Stromal cell of bone marrow (primary cell): ENCODE results near the gene ATP11A.

Experiments
- DNase-seq: peaks from one replicate; pipeline ENCODE4 v3.0.0-alpha.2; 2012; ENCODE audit warnings: low read depth

ATP11A gene

GRCh38 chr13:112710855-112711527 lies 21.2 kb downstream of the ATP11A start:
- no peak for DNase-seq

GRCh38 chr13:112711528-112712265 lies 21.9 kb downstream of the ATP11A start:
- peak; percentile 84 for DNase-seq

- no peak for DNase-seq
Observed at GRCh38 chr13:112712451-112713207, 22.8 kb downstream of the ATP11A start.

DNA sequence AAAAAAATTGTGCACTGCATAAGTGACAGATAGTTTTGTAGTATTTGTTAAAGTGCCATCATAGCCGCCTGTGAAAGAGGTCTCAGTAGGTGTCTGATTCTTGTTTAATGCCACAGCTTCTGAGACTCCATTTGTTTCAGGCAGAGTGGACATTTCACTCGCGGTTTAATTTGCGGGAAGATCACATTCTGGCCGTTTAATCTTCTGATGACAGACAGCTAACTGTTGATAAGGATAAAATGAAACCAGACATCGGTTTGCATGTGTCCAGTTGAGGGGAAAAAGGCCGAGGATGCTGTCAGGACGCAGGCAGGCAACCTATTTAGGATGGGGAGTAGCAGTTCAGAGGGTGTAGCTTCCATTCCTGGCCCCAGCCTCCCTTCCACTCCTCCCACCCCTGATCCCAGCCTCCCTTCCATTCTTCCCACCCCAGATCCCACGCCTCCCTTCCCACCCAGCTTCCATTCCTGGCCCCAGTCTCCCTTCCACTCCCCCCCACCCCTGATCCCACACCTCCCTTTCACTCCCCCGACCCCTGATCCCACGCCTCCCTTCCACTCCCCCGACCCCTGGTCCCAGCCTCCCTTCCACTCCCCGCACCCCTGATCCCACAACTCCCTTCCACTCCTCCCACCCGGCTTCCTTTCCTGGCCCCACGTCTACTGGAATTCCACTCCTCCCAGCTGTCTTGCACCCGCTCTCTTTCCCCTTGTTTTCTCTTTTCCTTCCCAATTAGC lies 23.8 kb downstream of the ATP11A start:
- no peak for DNase-seq

DNA sequence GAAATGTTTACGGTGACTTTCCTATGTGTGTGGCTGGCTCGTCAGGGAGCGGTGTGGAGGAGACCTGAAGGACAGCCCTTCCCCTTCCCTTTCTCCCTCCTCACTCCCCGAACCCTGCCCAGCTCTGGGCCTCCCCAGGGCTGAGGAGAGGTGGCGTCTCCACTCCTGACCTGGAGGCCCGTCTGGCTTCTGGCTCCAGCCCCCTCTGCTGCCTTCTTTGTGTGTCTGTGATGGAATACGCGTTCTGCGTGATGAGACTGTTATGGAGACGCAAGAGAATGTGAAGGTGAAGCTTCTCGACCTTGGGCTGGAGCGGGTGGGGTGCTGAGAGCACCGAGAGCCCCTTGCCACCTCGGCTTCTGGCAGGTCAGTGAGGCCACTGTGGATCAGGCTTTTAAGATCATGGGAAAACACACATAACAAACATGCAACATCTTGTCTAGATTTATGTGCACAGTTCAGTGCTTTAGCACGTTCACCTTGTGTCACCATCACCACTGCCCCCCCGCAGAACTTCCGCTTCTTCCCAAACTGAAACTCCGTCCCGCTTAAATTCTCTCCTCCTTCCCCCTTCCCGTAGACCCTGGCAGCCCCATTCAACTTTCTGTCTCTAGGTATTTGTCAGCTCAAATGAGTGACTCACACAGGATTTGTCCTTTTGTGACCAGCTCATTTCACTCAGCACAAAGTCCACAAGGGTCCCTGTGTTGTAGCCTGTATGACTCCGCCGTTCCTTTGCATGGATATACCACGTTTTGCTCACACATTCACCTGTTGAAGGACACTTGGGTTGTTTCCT lies 24.7 kb downstream of the ATP11A start:
- no peak for DNase-seq

DNA sequence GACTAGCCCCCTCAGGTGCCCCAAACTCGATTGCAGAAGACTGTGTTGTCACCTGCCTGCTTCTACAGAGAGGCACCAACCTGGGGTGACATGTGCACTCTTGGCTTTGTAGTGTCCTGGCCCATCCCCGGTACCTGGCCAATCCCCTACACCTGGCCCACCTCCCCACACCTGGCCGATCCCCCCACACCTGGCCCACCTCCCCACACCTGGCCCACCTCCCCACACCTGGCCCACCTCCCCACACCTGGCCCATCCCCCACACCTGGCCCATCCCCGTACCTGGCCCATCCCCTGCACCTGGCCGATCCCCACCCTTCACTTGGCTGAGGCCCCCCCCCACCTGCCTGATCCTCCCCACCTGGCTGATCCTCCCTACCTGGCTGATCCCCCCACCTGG lies 25.4 kb downstream of the ATP11A start:
- no peak for DNase-seq

GRCh38 chr13:112715715-112716460 lies 26.1 kb downstream of the ATP11A start:
- DNase-seq = no peak

GRCh38 chr13:112716461-112716820 lies 26.6 kb downstream of the ATP11A start:
- DNase-seq = no peak

GRCh38 chr13:112716841-112717520 lies 27.1 kb downstream of the ATP11A start:
- no peak for DNase-seq

- no peak for DNase-seq
Observed at GRCh38 chr13:112718318-112718717, 28.5 kb downstream of the ATP11A start.

DNA sequence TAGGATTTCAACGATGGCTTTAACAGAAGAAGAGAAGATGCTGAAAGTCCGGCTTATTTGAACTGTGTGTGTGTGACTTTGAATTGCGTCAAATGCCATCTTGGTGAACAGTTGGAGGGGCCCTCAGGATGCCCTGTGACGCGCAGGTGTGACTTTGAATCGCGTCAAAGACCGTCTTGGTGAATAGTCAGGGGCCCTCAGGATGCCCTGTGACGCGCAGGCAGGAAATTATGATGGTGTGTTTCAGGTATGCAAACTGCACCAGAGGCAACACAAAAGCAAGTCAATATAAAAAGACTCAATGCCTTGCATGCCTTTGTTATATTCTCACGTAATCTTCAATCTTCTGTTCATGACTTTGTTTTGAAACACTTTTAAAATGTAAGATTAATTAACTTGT lies 29.2 kb downstream of the ATP11A start:
- DNase-seq = no peak

DNA sequence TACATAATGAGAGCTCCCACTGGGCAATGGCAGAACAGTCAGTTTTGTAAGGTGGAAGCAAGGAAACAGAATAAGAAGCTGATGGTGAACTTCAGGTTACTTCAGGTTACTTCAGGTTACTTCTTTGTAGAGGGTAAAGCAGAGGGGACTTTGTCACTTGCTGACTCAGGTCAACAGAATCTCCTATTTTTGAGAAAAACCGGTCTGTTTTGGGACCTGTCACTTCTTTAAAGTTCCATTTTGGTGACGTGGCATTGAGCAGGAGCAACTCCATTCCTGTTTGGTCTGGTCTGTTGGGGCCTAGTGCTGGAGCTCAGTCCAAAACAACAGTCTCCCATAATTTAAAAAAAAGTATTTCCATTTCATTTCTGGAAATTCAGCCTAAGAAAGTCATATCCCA lies 29.7 kb downstream of the ATP11A start:
- no peak for DNase-seq

- no peak for DNase-seq
Observed at GRCh38 chr13:112720251-112720650, 30.4 kb downstream of the ATP11A start.

DNA sequence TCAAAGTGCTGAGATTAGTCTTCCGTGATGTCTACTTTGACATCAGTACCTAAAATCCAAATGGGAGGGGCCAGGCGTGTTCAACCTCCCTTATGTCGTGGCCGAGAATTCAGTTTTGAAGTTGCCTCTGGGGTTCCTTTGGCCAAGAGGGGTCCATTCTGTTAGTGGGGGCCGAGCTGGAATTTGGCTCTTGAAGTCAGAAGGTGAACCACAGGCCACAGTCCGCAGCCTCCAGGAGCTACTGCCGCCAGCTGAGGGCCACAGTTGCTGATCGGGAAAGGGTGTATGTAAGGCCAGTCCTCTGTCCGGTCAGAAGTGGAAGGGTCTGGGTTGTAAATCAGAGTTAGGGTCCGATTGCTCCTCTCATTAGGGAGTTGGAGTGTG lies 31.0 kb downstream of the ATP11A start:
- DNase-seq = no peak

GRCh38 chr13:112721198-112722104 lies 31.6 kb downstream of the ATP11A start:
- no peak for DNase-seq

- no peak for DNase-seq
Observed at GRCh38 chr13:112722433-112723263, 32.8 kb downstream of the ATP11A start.

GRCh38 chr13:112723771-112724170 lies 33.9 kb downstream of the ATP11A start:
- no peak for DNase-seq

DNA sequence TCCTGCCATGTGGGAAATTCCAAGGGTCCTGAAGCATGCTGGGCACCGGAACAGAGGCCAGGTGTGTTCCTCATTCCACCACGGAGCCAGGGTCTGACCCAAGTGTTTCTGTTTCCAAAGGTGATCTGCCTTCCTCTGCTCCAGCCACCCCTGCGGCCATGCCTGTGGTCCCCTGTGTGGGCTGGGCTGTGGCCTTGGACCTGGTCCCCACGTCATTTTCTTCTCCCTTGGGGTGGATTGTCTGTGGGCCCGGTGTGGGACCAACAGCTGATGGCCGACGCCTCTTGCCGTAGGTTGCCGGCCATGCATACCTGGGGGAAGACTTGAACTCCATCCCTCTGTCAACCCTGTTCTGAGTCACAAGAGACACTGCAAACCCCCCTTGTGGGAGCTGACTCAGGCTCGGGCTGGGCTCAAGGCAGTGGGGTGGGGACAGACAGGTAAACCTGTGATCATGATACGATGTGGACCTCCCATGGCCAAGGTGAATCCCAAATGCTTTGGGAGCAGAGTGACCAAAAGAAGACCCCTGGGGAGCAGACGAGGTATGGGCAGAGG lies 35.0 kb downstream of the ATP11A start:
- DNase-seq = no peak
